GM18508 (cell line): Measurements from ENCODE around the gene YAF2.
"Not testable (repeated sequence)": the region's sequence is repeated elsewhere in the genome, so short reads cannot be mapped to it uniquely, and the experiment has no call there.

ENCODE experiments used
- ATAC-seq: cut with Tn5 transposase; IDR thresholded peaks from one replicate; pipeline ENCODE4 v1.9.1; 2021; ENCODE audit warnings: moderate number of reproducible peaks; ENCODE audit not compliant: insufficient read depth, unreplicated experiment

The YAF2 gene

DNA sequence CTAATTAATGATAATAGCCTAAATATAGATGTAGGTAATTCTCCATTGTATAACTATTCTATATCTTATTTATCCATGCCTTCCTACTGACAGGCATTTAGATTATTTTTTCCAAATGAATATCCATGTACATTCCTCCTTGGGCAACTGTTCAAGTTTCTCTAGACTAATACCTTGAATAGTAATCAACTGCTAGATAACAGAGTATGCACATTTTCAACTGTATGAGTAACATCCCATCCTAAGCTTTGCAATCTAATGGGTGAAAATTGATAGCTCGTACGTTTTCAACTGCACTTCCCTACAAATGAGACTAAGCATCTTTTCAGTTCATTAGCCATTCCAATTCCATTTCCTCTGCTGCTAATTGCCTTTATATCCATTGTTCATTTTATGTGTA lies 37.0 kb downstream of the YAF2 start:
- ATAC-seq, result no peak

DNA sequence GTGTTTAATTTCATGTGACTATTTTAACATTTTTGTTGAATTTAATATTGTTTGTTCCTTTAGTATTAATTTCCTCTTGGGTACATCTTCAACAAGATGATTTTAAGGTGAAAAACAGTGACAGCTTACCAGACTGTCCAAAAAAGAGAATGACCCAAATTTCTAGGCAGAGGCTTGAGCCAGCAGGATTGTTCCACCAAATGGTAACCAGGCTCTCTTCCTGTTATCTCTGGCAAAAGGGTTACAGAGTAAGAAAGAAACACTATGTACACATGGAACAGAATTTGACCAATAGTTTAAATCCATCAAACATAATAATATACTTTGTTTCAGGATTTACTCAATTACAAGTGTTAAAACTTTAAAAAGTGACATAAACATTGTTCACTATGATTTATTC lies 39.0 kb downstream of the YAF2 start:
- no peak for ATAC-seq

DNA sequence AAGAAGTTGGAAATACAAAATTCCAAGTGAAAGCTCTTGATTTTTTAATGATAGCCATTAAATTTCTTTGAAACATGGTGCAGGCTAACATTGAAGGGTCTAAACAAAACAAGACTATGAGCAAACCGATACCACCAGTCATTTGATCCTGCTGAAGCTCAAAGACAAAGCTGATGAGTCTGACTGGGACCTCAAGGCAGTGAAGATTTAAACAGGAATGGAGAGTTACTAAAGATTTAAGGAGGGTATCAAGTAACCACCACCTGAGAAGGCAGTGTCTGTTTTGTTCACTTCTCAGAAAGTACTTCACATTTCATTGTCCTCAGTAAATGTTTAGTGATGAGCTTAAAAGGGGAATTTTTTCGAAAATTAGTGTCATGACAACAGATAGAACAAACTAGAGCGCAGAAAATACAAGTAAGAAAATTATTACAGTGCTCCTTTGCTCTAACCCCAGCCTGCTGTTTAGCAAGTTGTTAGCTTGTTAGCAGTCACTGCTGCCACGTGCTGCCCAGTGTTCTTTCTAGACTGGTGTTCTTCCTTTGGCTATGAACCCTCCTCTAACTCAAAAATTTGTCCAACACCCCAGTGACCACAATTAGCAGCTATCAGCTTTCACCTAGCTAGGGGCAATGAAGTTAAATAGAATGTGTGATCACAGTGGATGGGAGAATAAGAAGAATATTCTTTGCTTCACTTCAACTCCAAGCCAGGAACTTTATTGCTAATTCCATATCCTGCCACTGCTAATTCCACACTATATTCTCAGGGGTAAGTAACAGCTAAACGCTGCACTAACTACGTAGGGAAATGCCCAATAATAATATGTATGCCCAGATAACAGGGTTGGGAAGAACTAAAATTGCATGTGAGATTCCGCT lies 41.1 kb downstream of the YAF2 start:
- no peak for ATAC-seq

DNA sequence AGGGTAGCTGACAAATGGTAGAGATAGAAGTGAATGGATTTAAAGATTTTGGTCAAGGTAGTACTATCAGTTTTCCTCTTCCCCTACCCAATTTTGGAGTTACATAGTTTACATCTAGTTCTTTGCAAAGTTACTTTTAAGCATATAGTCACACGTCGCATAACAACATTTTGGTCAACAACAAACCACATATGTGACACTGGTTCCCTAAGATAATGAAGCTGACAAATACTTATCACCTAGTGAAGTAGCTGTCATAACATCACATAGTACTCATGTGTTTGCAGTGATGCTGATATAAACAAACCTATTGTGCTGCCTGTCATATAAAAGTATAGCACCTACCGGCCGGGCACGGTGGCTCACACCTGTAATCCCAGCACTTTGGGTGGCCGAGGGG lies 45.4 kb downstream of the YAF2 start:
- no peak for ATAC-seq

DNA sequence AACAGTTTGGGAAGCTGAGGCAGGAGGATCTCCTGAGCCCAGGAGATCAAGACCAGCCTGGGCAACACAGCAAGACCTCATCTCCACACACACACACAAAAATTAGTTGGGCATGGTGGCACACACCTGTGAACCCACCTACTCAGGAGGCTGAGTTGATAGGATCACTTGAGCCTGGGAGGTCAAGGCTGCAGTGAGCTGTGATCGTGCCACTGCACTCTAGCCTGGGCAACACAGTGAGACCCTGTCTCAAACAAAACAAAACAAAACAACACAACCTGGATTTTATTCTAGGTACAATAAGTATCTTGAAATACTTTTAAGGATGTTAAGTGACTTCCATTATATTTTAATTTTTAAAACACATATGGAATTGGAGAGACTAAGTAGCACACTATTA lies 45.8 kb downstream of the YAF2 start:
- ATAC-seq, result no peak

DNA sequence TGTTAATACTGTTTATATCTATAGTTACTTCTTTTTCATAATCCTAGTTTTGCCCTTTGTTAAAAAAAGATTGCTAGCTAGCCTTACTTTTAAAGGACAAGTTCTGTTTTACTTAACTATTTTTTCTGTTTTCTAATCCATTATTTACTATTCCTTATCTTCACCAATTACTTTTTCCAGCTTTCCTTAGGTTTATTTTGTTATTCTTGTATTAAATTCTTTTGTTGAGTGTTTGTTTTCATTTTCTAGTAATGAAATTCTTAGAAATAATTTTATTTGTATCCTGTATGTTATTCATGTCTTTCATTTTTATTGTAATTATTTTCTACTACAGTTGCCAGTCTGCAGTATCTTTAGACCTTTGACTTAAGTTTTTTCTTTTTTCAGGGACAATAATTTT lies 47.7 kb downstream of the YAF2 start:
- no peak for ATAC-seq

DNA sequence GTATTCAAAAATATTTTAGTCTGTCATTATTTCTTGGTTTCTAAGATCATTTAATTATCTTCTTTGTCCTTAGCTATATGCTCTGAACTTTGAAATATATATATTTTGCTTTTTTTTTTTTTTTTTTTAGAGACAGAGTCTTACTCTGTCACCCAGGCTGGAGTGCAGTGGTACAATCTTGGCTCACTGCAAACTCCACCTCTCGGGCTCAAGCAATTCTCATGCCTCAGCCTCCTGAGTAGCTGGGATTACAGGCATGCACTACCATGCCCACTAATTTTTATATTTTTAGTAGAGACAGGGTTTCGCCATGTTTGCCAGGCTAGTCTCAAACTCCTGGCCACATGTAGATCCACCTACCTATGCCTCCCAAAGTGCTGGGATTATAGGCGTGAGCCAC lies 49.8 kb downstream of the YAF2 start:
- not testable (repeated sequence) for ATAC-seq

DNA sequence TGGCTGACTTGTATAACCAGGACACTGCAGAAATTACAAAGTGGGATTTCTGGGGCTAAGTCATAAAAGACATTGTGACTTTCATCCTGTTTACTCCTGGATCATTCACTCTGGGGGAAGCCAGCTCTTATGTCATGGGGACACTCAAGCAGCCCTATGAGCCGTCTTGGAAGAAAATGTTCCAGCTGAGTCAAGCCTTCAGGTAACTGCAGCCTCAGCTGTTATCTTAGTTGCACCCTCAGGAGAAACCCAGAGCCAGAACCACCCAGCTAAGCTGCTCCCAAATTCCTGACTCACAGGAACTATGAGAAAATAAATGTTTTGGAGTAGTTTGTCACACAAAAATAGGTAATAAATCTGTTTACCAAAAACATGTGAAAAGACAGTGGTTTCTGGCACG lies 50.2 kb downstream of the YAF2 start:
- ATAC-seq, result no peak

DNA sequence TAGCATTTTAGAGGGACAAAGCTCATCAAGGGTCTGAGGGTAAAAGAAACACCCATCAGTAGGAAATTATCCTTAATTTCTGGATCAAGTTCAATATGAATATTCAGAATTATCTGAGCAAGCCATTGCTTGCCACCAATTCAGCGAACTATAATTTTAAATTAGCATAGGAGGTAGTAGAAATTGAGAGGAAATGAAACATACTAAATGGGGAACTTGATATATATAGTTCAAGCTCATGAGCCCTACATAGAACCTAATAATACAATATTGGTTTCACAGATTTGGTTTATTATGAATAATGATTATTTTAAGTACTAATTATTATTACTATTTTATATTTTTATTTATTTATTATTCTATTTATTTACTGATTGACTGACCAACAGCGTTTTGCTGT lies 51.3 kb downstream of the YAF2 start:
- ATAC-seq, result no peak

DNA sequence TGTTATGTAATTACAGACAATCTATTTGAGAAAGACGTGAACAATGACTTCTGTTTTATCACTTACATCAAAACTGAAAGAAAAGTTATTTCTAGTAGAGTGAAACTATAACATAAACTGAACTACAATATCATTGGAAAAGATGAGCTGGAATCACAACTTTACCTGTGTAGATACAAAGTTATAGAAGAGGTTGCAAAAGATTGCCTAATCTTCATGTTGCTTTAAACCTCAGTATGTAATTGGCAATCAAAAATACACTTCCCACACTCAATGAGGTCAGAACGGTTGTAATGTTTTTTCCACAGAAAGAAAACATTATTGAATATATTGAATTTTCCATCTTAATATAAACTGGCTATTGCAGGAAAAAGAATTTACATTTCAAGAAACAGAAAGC lies 55.7 kb downstream of the YAF2 start:
- ATAC-seq, result no peak

DNA sequence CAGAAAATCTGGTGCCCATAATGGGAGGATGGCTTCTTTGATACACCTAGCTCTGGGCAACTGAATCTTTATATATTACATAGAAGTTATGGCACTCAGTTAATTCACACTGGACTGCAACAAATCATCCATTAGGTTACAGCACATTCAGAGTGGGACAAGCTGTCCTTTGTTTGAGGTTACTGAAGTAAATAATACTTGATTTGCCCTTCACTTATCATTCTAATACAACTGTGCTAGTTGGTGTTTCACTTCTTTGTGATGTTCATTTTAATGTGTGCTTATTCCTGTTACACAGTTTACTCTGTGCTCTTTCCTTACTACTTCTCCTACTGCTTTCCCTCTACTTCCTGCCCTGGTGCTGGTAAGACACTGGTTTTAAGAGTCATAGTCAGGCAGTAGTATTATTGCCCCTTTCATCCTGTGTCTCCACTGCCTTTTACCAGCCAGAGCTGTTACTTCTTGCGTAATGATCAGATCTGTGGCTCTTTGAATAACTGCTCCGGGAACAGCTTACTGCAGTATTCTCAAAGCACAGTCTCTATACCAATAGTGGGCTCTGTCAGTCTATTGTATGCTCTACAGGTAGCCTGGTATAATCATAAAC lies 57.0 kb downstream of the YAF2 start:
- no peak for ATAC-seq

DNA sequence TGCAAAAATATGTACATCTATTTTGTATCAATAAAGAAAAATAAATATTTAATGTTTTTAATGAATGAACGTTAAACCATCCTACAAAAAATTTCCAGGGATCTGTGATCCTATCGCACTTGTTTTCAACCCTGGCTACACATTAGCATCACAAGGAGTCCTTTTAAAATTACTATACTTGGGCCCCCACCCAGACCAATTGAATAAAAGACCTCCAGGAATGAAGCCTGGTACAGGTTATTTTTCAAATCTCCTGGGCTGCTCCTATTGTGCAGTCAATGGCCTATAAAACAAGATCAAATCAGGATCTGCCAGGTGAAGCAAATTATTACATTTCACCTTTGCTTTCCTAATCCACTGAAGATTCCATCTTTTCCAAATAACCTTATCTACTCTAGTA lies 59.9 kb downstream of the YAF2 start:
- ATAC-seq, result no peak

DNA sequence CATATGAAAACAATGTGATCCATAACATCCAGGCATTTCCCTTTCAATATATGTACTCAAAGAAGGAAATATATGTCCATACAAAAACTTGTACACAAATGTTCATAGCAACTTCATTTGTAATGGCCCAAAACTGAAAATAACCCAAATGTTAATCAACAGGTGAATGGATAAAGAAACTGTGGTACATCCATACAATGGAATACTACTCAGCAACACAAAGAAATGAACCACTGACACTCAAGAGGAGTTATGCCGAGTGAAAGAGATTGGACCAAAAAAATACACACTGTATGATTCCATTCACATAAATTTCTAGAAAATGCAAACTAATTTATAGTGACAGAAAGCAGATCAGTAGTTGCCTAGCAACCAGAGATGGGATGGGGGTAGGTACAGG lies 63.1 kb downstream of the YAF2 start:
- no peak for ATAC-seq

DNA sequence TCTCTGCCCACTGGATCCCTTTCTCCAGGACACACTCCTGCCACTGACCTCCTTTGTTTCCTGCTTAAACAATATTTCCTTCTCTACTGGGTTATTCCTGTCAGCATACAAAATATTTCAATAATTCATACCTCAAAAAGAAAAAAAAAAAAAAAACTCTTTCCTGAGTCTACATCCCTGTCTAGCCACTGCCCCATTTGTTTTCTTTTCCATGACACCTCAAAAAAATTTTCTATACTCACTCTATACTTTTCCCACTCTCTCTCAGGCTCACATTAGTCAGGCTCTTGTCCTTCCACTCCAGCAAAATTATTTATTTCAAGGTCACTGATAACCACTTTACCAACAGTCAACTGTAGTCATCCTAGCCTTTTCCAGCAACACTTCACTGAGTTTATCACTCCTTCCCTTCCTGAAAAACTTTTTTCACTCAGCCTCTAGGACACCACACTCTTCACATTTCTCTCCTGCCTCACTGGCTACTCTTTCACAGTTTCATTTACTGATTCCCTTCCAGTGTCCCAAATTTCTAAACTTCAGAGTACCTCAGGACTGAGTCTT lies 64.0 kb downstream of the YAF2 start:
- no peak for ATAC-seq

DNA sequence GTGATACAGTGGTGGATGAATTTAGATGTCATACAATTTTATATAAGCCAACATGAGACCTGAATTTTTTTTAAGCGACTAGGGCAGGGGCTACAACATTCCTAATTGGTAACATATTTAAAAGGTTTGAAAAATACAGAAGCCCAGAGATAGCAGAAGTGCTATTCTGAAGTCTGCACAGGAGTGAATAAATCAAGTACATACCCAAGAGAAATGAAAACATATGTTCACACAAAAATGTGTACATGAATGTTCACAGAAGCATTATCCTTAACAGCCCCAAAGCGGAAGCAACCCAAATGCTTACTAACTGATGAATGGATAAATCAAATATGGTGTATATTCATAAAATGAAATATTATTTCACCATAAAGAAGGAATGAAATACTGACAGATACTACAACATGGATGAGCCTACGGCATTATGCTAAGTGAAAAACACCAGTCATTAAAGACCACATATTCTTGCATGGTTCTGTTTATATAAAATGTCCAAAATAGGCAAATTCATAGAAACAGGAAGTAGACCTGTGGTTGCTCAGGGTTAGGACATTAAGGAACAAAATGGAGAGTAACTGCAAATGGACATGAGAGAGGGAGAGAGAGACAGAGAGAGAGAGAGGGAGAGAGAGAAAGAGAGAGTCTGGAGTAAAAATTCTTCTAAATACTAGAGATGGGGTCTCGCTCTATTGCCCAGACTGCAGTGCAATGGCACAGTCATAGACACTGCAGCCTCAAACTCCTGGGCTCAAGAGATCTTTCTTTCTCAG lies 65.4 kb downstream of the YAF2 start:
- ATAC-seq, result no peak

DNA sequence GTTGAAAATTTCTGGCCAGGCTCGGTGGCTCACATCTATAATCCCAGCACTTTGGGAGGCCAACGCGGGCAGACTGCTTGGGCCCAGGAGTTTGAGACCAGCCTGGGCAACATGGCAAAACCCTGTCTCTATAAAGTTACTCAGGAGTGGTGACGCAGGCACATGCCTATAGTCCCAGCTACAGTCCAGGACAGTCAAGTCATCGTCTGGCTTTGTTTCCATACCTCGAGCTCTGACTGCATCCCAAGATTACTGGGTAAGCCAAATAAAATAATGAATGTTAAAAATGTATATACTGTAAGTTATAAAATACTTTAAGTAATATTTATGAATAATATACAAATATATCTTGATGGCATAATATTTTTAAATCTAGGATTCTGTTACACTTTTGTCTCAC lies 70.3 kb downstream of the YAF2 start:
- no peak for ATAC-seq

DNA sequence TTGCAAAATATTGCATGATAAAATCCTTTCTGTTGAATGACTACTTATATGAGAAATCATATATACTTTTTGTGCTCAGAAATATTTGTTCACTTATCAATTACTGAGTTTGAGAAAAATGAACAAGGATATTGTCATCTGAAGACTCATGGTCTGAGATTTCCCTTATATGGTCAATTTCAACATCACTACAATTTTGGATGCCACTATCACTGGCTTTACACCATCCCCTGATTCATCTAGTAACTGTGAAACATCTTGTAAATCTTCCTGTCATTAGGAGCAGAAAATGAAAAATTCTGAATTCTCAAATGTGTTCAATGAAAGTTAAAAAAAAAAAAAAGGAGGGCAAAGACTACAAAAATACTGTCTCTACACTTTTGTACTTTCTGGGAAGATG lies 71.5 kb downstream of the YAF2 start:
- no peak for ATAC-seq

DNA sequence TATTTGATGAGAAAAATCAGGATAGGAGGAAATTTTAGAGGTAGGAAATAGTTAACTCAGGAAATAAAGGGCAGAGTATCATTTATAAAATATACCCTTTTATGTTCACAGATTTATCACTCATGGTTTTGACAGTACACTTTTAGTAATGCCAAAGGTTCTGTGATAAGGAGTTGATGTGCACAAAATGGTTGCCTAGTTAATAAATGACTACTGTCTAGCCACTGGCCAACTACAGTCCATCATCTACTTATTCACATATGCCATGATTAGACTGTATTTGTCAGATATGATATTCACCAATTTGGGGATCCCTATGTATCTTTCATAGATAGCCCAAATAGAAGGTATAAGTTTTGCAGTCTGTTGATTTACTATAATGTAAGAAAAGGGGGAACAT lies 74.1 kb downstream of the YAF2 start:
- no peak for ATAC-seq

DNA sequence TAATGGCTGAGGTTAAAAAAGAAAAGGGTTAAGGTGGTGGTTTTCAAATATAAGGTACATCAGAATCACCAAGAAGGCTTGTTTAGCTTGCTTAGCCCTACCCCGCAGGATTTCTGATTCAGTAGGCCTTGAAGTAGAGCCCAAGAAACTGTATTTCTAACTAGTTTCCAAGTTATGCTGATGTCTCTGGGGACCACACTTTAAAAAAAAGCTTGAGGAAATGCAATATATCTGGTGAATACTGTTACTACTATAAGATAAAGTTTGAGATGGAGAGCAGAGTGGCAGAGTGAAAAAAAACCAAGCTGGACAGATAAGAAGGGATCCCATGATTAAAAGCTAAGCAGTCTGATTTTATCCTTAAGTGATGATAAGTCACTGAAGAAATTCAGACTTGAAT lies 75.1 kb downstream of the YAF2 start:
- no peak for ATAC-seq

DNA sequence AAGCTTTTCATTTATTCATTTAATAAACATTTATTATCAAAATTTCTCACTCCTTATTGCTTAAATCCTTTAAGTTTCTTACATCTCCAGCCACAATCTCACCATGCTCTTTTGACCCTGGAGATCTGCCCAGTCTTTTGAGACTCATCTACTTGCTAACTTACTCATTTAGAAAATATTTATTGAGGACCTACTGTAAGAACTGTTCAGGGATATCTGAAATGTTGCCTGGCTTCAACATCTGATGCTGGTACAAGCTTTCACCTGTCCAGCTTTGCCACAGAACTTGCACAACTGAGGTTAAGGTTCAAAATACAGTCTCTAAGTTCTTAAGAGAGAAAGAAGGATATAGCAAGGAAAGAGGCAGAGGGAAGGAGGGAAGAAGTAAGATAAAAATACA lies 75.9 kb downstream of the YAF2 start:
- ATAC-seq, result no peak

DNA sequence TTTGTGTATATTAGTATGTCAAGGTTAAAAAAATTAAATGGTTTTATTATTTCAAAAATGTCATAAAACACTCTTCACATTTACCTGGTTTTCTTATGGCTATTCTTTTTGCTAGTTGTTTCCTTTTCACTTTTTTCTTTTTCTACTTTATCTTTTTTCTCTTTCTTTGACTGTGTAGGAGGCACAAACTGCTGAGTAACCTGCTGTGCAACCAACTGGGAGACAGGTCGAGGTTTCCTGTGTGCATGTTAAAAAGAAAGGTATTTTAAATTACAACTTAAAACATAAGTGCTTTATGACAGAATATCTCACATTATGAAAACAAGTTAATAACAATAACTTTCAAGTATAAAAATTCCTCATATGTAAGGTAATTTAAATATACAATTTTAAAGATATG lies 76.5 kb downstream of the YAF2 start:
- no peak for ATAC-seq
